Inflammatory macrophage treated with lipopolysaccharide for 1 hour (primary cell): Measurements from ENCODE around the gene RPS19.
"Not testable (repeated sequence)": the region's sequence is repeated elsewhere in the genome, so short reads cannot be mapped to it uniquely, and the experiment has no call there.

Source experiments
- DNase-seq, 2 donors: peaks; one replicate each; pipeline ENCODE4 v3.0.0-alpha.2; 2020 to 2022

Gene RPS19

DNA sequence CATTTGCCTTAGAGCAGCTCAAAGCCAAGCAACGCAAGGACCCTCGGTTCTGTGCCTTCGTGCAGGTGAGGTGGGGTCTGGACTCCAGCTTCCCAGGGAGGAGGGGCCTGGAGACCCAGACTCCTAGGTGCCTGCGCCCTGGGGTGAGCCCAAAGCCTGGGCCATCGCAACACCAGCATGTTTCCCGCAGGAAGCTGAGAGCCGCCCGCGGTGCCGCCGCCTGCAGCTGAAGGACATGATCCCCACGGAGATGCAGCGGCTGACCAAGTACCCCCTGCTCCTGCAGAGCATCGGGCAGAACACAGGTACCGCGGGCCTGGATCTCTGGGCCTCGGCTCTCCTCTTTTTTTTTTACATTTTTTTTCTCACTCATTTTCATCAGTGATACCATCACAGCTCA is 42.5 kb downstream of the RPS19 start:
- no peak for DNase-seq

DNA sequence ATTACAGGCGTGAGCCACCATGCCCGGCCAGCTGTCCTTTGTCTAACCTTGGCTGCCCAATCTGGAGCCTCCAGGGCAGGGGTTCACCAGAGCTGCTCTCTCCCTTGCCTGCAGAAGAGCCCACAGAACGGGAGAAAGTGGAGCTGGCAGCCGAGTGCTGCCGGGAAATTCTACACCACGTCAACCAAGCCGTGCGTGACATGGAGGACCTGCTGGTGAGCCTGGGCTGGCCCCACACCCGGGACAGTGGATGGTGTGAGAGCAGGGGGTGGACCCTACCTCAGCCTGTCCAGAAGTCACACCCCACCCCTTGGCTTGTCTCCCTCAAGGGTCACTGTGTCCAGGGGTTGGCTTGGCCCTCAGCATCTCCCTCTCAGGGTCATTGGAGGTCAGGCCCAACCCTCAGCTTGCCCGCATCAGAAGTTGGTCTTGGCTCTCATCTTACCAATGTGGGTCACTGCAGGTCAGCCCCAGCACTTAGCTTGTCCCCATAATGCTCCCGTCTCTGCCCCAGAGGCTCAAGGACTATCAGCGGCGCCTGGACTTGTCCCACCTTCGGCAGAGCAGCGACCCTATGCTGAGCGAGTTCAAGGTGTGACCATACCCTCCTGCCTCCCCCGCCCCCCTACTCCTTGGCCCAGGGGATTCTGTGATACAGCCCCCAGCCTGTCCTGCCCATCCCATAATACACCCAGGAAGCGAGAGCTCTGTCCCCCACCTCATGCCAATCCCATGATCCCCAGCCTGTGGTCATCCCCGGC is 43.3 kb downstream of the RPS19 start:
- no peak for DNase-seq

DNA sequence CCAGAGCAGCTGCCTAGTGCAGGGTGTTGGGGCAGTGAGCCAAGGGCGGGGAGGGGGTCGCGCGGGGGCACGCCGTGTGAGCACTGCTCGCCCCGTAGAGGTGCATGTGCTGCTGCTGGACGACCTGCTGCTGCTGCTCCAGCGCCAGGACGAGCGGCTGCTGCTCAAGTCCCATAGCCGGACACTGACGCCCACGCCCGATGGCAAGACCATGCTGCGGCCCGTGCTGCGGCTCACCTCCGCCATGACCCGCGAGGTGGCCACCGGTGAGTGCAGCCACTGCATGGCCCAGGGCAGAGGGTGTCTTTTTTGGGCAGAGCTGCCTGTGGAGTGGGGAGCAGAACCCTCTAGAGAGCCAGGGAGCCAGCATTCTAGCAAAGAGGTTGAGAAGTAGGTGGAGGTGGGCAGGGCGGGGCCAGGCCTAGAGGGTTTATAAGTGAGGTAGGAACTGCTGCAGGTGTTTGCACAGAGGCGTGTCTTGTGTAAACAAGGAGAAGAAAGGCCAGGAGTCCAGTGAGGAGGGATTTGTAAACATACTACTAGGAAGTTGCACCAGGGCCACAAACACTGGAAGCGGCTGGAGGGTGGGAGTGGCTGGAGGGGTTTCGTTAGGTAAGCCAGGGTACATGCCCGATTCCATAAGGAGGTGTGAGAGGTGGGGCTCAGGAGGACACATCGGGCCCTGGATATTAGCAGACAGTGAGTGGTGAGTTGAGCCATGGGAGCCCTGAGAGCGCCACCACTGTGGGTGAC is 44.2 kb downstream of the RPS19 start:
- DNase-seq, result no peak

DNA sequence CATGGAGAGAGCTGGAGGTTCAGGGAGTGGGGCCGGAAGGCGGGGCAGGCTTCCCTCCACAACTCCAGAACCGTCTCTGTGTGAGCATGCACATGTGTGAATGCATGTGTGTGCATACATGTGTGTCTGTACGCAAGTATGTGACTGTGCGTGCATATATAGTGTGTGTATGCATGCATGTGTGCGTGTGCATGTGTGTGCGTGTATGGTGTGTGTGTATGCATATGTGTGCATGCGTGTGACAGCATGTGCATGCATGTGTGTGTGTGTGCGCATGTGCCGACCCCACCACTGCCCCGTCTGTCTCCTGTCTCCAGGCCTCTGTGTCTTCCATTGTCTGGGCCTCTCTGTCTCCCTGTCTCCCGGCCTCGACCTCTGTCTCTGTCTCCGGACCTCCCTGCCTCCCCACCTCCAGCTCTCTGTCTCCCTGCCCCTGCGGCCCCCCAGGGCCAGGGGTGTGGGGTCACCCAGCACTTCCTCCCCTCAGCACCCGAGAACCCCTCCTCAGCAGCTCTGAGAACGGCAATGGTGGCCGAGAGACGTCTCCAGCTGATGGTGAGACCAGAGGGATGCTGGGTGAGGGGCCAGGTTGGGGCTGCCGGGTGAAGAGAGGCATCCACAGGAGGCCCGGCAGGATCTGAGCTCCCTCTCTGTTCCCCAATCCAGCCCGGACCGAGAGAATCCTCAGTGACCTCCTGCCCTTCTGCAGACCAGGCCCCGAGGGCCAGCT is 45.4 kb downstream of the RPS19 start:
- no peak for DNase-seq

DNA sequence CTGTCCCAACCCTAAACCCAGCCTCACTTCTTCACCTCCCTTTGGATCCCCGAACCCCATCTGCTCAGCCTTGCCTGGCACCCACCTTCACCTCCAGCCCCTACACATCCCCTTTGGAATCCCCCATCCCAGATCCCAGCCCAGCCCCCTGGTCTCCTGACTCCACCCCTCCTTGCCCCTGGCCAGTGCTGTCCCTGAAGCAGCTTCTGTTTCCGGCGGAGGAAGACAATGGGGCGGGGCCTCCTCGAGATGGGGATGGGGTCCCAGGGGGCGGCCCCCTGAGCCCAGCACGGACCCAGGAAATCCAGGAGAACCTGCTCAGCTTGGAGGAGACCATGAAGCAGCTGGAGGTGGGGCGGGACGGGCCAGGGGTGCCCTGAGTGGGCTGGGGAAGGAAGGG is 46.2 kb downstream of the RPS19 start:
- DNase-seq, result no peak

DNA sequence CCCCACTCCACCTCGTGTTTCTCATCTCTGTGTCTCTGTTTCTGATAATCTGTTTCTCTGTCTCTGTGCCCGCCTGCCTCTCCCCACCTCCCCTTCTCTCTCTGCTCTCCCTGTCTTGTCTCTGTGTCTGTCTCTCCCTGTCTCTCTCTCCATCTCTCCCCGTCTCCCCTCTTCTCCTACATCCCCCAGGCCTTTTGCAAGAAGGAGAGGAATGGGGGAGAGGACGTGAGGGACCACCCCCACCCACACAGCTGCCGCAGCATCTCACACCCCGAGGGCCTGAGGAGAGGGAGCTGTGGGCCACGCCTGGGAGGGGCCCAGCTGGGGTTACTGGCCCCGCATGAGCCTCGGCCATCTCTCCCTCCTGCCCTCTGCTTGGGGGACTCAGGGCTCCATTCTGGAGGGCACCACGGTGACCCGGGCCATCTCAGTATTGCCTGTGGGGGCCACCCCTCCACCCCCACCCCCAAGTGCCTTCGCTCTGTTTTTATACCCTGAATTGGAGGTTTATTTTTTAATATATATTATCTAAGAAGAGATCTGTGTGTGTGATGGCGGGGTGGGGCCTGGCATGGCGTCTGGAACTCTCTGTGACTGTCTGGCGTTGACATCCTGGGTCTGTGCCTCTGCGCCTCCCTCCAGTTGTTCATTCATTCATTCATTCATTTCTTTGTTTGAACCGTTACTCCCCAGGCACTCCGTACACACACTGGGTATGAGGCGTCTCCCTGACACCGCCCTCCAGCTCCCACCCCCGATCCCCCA is 47.0 kb downstream of the RPS19 start:
- DNase-seq, result no peak

DNA sequence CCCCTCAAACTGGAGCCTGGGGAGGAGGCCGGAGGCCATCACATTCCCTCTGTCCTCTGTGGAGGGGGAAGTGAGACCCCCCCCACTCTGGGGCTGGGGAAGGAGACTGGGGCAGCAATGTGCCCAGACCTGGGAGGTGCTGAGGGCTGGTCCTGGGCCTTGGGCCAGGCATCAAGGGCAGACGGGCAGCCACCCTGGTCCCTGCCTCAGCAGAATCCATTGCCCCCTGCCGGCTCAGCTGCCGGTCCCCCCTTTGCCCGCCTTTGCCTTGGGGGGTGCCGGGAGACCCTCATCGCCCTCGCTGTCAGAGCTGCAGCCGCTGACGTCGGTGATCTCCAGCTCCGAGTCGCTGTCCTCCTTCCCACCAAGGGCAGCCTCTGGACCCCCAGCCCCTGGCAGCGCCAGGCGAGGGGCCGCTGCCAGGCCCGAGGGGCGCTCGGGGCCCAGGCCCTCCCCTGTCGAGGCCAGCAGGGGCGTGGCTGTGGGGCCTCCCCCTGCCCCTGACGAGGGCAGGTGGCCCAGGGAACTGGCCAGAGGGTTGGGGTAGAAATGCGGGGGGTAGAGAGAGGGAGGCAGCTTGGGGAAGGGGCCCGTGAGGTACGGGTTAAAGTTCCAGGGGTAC is 48.0 kb downstream of the RPS19 start:
- no peak for DNase-seq

DNA sequence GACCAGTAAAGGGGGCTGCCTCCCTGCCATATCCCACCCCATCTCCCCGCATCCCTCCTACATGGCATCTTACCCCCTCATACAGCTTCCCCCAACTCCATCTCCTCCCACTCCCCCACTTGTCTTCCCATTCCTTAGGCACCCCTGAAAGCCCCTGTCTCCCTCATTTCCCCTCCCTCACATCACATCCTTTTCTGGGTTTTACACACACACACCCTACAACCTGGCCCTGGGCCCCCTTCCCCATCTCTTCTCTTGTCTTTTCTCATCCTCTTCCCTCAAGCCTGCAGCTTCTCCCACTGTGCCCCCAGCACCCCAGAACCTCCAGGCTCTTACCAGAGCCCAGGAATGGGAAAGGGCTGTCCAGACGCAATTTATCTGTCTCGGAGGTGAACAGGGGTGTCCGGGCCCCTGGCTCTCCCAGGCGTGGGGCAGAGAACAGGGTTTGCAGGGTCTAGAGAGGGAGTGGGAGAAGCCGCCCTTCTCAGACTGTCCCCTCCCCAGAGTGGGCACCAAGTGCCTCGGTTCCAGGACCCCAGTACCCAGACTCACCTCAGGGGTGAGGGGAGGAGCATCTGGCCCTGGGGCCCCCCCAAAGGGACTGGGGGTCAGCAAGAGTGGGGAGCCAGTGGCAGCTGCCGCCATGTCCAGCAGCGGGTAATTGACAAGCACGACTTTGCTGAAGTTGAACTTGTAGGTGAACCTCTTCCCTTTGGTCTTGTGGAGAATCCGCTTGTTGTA is 48.8 kb downstream of the RPS19 start:
- no peak for DNase-seq

DNA sequence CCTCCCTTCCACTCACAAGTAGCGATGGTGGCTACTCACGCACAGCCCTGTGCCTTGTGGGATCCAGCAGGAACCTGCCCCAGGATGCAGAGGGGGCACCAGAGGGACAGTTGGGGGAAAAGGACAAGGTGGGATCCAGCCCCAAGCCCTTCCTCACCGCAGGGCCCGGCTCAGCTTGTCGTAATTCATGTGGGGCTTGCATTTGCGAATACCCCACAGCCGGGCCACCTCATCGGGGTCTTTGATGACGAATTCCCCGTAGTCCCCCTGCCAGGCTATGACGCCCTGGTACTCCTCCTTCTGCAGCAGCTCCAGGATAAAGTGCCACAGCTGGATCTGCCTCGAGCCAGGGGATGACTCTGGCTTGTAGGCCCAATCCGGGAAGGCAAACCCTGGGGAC is 49.7 kb downstream of the RPS19 start:
- DNase-seq, result no peak

DNA sequence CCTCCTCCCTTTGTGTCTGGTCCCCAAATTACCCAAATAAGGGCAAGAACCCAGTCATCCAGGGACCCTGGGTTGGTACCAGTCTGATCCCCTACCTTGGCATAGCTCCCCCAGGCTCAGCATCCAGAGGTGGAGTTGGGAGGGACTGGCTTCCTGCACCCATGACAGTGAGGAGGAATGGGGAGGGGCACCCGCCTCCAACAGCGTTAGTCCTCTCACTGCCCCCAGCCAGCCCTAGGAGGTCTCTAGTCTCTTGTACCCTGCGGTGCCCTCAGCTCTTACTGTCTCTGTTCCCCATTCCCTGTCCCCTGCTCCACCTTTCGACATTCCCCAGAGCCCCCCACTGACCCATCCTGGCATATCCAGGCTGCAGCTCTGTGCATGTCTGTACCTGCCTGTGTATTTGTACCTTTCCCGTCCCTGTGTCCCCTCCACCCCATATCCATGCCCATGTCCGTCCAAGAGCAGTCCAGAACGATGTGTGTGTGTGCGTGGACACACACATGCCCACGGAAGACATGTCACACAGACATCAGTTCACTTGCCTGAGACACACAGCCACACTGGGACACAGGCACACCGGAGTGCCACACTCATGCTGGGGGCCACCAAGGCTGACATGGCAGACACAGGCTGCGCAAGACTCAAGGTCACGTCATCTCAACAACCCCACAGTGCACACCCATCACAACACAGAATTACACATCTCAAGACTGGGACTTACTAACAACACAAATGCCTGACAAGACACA is 50.4 kb downstream of the RPS19 start:
- DNase-seq, result no peak

DNA sequence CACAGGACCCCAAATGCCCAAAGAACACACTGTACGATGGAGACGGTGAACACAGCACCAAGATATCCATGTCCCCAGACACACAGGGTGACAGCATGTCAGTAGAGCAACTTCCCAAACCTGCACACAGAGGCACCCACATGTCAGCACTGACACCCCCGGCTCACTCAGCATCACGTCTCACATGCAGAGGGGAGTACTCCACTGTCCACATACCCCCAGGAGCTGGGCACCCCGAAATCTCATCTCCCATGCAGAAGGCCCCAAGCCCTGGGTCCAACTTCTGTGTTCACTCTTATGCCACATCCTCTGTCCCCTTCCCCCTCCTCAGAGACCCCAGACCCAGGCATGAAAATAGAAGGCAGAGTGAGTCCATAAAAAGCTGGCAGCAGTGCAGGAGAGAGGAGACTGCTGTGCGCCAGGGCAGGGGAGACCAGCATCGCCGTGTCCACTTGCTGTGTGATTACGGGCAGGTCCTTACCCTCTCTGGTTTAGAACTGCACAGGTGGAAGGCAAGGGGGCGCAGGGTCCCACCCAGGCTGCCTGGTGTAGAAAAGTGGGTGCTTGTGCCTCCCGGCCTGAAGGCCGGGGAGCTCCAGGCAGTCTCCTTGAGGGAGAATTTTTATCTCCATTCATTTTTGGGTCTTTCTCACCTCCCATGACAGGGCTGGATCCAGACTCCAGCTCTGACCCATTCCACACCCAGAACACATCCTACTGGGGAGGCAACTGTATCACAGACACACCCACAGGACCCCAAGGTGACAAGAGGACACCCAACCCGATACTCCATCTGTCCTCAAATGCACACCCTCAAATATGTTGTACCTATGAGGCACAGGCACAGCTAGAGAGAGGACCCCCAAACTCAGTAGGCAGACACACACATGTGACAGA is 51.2 kb downstream of the RPS19 start:
- no peak for DNase-seq

DNA sequence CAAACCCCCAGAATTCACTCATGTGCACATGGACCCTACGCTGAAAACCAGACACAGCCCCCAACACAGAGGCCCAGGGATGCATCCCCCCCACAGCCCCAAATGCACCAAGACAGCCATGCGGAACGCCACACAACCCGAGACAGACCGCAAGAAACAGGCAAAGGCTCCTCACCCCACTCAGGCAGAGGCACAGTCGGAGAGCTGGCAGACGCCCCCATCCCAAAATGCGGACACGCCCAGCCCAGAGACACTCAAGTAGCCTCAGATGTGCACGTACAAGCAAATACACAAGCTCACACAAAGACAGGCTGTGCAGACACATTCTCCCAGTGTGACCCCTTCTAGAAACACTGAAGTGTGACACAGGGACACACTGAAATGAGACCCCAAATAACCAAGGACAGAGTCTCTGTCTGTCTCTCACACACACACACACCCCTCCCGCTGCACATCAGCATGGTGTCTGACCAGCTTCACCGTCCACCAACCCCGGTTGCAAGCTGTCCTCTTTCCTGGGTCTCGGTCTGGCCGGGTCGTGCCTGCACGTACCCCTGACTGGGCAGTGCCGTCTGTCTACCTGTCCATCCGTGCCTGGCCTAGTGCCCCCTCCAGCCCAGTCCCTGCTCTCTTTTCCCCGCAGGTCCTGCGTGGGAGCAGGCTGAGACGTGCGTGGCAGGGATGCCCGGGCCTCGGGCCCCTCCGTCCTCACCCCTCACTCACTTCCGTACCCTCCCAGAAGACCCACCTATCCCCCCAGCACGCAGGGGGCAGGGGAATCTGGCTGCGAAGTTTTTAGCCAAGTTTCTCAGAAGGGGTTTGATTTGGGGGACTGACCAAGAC is 52.1 kb downstream of the RPS19 start:
- DNase-seq, result no peak

DNA sequence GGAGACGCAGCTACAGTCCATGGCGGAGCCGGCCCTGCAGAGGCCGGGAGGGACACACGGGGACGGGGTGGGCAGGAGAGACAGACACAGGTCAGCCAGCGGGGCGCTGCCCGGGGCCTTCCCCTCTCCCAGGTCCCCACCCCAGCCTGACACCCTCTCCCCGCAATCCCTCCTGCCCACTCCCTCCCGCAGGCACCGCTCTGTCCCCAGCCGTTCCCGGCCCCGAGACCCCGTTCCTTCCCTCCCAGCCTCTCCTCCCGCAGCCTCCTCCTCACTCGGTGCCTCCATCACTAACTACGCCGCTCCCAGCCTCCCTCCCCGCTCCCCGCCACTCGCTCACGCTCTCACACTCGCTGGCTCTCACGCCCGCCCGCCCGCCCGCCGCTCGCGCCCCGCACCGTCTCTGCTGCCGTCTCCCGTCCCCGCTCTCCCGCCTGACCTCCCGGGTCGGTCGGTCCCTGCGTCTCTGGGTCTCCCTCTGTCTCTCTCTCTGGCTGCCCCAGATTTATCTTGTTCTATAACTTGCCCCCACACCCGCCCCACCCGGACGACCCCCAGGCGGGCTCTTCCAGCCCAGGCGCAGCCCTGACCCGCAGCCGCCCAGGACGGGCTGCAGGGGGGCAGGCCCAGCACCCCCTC is 53.0 kb downstream of the RPS19 start:
- no peak for DNase-seq

DNA sequence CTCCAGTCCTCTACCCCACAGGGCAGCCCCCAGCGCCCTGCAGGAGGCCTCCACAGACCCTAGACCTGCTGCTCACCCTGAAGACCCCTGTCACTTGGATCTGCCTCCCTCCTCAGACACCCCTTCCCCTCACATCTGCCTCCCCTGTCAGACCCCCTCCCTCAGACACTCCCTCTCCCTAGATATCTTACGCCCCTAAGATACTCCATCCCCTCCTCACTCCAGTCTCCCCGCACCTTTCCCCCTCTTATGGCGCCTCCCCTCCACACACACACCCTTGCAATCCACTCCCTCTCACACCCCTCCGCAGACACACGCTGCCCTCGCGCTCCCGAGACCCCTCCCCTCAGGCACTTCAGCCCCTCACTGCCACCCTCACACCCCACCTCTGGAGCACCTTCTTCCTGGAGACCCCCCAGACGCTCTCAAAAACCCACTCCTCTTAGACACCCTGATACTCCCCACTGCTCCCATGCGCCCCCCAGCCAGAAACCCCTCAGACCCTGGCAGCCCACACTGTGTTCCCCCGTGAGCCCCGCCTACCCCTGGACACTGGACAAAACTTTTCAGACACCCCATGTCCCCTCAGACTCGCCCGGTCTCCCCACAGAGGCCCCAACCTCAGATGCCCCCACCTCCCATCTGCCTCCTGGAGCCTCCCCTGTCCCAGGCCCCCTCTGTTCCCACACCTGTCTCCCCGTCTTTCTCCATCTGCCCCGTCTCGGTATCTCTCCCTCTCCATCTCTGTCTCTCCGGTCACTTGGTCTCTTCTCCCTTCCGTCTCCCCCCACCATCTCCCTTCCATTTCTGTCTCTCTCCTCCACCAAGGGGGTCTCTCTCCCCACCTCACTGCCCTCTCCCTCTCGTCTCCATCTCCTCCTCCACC is 53.7 kb downstream of the RPS19 start:
- no peak for DNase-seq

DNA sequence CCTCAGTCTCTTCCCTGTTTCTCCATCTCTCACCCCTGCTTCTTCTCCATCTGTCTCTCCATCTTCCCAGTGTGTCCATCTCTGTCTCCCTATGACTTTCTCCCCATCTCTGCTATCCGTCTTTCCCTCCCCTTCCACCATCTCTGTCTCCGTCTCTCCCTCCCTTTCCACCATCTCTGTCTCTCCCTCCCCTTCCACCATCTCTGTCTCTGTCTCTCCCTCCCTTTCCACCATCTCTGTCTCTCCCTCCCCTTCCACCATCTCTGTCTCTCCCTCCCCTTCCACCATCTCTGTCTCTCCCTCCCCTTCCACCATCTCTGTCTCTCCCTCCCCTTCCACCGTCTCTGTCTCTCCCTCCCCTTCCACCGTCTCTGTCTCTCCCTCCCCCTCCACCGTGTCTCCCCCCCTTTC is 54.4 kb downstream of the RPS19 start:
- DNase-seq, result not testable (repeated sequence)

DNA sequence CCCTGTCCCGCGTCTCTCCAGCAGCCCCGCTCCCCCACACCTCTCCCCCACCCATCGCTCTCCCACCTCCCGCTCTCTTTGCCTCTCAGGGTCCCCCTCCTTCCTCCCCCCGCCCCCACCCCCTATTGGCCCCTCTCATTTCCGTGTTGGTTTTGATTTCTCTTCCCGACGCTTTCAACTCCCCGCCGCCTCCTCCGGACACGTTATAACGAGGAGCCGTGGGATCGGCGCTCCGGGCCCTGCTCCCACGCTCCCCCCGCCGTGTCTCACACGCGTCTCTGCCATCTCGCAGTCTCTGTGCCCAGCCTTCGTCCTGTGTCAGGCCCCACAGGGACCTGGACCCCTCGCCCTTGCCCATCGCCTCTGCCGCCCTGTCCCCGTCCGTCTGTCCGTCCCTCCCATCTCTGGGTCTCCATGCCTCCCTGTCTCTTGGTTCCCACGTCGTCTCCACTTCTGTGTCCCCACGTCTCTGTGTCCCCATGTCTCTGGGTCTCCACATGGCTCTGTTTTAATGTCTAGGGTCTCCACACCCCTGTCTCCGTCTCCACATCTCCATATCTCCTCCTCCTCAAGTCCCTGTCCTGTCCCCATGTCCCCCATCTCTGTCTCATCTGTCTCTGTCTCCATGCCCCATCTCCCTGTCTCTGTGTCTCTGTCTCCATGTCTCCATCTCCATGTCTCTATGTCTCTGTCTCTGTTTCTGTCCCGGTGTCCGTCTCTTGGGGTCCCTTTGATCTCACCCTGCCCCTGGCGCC is 55.1 kb downstream of the RPS19 start:
- DNase-seq, result no peak
